GM19372 (cell line): ENCODE results near the gene NFX1.

Experiments
- ATAC-seq: cut with Tn5 transposase; IDR thresholded peaks from one replicate; pipeline ENCODE4 v1.9.1; 2021; ENCODE audit warnings: mild to moderate bottlenecking, low read depth, moderate library complexity; ENCODE audit not compliant: unreplicated experiment

The NFX1 gene

DNA sequence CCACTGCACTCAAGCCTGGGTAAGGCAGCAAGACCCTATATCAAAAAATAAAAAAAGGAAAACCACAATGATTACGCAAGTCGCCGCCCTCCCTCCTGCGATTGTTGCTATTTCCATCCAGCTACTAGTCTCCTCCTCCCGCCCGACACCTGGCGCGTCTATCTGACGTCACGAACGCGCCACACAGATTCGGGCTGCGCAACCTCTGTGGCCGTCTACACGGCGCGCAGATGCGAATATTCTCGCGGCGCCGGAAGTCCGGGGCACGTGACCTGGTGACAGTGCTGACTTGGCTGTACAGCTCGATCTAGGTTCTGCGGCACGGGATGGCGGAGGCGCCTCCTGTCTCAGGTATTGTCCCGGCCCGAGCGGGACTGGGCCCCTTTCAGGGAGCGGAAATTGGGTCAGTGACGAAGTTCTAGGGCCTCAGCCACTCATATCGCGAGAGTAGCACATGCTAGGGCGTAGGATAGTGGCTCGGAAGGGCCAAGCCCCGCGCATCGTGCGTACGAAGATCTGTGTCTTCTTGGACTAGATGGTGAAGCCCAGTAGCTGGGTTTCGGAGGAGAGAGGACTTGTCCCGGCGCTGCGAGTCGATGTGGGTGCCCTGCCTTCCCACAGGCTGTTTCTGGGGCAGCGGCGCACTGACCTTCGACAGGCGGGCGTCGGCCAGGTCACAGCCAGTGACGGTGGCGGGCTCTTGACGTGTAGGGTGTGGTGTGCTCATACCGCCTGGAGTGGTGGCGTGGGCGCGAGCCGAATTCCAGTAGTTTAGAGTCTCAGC, at the start of gene NFX1:
TSS of gene NFX1 (plus strand) at position 270 of the 784 bp plus-strand sequence. CDS start at position 327, 57 bp downstream.
- ATAC-seq = peak; percentile 85

DNA sequence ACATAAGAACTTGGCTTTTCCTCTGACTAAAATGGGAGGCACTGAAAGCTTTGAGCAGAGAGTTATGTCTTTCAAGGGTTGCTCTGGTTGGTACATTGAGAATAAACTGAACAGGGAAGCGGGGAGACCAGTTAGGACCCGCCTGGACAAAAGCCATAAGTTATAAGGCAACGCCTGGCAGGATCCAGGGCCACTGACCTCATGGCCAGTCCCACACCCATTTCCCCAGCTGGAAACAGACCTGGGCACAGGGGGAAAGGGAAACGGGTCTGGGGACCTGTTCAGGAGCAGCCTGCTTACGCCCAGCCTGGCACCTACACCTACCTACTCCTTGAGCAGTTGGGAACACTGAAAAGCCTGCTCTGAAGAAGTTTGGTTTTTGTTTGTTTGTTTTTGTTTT, 49.0 kb upstream of the NFX1 start:
- ATAC-seq = no peak

DNA sequence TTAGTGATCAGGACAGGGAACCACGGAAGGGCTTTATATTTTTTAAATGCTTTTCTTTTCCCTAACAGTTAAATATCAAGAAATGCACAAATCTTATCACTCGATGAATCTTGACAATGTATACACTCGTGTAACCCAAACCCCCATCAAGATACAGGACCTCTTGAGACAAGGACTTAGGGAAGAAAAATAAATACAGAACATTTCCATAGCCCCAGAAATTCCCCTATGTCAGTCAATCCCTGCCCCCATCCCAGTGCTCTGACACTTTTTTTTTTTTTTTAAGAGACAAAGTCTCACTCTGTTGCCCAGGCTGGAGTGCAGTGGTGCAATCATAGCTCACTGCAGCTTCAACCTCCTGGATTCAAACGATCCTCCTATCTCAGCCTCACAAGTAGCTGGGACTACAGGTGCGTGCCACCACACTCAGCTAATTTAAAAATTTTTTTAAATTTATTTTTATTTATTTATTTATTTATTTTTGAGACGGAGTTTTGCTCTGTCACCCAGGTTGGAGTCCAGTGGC, 47.6 kb upstream of the NFX1 start:
- ATAC-seq = no peak

DNA sequence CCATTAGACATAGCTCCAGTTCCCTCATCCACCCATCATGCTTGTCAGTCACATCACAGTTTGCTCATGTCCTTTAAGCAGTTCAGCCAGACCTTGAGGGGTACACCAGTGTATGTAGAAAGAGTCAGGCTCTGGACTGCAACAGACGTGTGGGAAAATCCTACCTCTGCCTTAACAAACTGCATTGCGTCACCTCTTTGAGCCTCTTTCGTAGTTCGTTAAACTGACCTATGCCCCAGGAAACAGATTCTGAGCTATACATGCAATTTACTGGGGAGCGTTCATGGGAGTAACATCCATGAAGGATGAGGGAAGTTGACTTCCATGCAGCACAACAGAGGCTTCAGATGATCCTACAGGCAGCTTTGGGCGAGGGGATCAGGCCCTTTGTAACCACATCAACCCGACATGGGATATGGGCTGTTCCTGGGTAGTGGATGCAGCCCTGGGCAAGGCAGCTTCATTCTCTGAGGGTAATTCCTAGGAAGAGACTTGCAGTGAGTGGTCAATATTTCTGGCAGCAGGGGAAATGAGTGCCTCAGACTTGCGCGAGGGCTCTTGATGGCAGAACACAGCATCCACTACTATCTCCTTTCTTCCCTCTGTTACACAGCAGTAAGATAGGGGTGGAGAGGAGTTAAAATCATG, 46.1 kb upstream of the NFX1 start:
- ATAC-seq = no peak

DNA sequence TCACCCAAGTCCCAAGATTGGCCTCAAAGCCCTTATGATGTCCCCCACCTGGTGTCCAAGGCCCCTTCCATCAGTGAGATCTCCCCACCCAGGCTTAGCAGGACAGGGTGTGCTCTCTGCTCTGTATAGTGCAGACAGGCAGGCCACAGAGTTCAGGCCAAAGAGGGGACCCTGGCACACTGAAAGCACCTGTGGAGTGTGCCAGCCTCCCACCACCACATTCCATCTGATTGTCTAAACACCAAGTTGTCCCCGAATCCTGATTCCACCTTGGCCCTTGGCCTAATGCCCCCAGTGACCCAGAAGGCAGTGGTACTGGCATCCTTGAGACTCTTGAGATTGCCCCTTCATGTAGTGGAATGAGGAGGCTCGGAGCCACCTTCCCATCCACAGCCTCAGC, 45.0 kb upstream of the NFX1 start:
- ATAC-seq = no peak

DNA sequence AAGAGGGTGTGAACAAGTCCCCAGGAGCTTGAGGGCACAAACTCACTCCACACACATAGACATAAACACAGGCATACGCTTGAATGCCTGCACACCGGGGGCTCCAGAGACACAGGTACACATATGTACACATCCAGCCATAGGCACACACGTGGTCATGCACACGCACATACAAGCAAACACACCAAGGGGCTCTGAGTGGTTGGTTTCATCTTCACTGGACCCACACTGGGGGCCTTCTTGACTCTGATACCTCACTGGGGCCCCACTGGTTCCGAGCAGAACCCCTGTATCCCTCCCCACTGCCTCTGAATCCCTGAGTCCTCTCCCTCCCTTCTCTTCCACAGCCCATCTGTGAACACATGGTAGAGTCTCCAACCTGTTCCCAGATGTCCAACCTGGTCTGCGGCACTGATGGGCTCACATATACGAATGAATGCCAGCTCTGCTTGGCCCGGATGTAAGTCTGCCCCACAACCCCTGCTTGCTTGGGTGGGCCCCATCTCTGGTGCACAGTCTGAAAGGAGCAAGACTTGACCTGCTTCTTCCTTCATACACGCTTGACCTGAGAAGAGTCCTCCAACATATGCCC, 44.0 kb upstream of the NFX1 start:
- no peak for ATAC-seq

DNA sequence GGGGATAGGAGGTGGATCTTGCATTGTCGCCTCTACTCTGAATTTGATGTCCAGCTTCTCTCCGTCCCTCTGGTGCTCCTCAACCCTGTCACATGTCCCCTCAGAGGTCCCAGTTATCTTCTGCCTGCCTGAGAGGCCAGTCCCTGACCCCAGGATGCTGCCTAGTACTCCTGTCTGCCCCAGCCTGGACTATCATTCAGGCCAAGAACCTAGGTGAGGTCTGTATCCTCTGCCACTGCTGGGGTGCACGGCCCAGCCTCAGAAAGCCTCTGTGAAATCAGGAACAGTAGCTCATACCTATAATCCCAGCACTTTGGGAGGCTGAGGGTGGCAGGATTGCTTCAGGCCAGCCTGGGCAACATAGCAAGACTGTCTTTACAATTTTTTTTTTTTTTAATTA, 41.7 kb upstream of the NFX1 start:
- no peak for ATAC-seq

DNA sequence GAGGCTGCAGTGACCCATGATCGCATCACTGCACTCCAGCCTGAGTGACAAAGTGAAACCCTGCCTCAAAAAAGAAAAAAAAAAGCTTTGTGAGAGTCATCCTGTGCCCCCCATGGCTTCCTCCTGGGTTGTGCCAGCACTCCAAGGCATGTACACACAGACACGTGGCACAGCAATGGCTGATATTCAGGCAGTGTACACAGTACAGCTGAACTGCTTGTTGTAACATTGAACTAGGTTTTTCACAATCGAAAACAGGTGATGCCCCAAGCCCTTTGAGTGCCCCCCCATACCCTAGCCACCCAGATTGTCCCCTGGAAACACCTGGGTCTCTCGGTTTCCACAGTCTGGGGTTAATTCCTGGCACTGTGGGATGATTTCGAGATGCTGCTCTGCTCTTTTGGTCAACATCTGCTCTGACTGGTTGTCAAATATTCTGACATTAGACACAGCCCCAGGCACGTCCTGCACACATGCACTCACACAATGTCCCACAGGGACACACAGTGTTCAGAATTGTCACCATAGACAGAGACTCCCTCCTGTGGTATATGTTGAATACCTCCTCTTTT, 41.1 kb upstream of the NFX1 start:
- ATAC-seq = peak; percentile 46

DNA sequence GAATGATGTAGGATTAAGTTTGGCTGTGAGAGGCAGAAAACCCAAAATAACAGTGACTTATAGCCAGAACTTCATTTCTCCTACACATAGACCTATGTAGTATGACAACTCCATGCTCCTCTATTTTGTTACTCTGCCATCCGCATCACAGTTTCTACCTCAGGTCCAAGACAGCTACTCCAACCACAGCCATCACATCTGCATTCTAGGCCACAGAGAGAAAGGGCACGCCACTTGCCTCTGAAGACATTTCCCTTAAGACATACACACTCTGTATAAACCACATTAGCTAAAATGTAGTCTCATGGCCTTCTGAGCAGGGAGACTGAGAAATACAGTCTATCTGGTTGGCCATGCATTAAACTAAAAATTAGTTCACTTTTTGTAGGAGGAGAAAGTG, 40.3 kb upstream of the NFX1 start:
- ATAC-seq = no peak

DNA sequence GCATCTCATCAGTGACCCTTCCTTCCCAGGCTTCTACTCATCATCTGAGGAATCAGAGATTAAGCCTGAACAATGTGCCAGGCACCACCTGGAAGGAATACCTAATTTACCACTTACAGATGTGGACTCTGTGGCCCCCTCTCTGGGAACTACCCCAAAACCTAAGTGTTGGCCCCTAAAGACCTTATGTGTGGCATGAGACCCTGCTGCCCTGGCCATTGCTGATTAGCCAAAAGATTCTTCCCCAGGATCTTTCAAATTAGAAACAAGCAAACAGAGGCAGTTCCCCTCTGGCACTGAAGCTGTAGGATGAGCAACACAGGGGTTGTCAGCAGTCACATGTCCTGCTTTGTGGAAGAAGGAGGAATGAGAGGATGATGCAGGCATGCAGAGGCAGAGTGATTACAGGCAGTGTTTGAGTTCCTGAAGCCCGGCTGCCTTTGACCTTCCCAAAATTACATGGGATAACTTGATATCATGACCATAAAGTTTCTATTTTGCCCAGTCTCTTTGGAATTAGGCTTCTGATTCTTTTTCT, 39.8 kb upstream of the NFX1 start:
- ATAC-seq = no peak

DNA sequence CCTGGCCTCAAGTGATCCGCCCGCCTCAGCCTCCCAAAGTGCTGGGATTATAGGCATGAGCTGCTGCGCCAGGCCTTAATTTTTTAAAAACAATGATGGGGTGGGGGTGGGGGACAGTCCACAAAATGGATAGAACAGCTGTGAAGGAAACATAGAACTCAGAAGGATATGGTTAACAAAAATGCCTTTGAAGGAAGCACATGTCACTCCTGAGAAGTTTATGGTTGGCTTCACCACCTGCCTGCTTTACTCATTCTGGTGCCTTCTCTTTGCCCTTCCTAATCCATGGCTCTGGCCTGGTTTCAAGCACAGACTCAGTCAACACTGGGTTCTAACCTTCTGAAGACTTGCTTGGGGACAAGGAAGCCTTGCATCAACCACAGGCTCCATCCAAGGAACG, 36.1 kb upstream of the NFX1 start:
- ATAC-seq = no peak

DNA sequence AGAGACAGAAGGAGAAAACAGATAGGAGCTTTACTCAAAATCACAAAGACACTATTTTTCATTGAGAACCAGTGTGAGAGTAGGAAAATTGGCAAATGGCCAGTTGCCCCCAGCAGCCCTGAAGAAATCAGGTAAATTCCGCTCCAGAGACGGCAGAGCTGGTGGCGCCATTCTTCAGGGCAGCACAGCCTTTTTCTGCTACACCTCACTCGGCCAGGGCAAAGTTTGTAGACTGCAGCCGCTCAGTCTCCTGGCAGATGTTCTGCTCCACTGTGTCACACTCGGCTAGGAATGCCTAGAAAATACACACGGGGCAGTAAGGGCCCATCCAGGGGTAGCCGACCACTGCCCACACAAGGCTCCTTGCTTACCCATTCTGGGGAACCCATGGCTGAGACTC, 35.3 kb upstream of the NFX1 start:
- ATAC-seq = no peak

DNA sequence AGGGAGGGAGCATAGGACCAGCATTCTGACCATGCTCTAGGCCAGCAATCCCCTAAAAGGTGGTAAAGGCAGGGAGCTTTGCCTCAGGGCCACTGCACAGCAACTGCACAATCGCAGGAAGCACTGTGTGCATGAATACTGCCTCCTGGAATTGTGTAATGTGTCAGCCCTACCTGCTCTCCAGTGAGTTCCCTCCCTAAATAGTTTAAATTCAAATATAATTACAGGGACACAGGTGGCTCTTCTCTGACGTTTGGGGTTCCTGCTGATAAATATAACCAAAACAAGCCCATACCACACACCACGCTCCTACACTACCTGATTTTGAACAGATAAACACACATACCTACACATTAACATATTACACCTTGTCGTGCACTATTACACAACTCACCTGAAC, 34.8 kb upstream of the NFX1 start:
- no peak for ATAC-seq

DNA sequence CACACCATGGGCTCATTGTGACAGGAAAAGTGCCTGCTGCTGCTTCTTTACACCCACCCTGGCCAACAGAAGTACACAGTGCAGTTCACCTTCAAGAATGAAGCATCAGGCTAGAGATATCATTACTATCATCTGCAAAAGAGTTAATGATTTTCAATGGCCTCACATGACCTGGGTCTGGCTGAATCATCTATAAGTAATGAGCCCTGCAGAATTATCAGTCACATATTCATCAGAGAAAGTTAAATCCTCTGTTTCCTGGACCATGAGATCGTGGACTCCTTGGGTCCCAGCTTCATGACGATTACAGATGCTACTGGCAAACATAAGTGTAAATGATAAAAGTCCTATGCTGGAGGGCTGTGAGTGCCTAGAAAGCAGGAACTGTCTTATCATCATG, 34.1 kb upstream of the NFX1 start:
- no peak for ATAC-seq

DNA sequence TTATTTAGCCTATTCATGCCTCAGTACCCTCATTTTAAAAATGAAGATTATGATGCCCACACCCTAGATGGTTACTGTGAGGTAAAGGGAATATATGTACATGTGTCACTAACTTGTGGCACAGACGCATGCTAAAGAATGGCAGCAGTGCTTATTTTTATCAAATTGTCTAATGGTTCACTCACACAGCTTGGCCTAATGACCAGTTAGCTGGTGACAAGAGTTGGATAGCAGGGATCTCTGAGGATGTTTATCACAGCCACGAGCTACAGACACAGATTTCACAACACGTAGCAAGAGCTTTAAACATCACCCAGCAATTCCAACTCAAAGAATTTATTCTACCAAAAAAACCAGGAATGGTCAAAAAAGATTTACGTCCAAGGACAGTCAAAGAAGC, 33.0 kb upstream of the NFX1 start:
- no peak for ATAC-seq

DNA sequence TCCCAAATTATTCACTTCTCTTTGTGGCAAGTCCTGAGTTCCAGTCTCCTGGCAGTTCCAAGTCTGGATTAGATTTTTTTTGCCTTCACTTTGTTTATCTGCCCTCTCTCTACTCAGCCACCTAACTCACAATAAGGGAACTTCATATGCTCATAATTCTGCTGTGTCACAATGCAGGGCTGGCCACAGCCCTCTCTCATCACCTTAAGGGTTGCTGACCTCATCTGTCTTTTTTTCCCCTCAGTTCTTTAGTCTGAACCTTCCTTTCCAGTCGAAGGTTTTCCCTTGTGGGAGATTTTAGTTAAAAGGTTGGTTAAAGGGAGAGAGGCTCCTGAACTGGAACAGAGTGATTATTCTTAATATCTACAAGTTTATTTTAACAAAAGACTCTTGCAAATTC, 29.9 kb upstream of the NFX1 start:
- no peak for ATAC-seq

DNA sequence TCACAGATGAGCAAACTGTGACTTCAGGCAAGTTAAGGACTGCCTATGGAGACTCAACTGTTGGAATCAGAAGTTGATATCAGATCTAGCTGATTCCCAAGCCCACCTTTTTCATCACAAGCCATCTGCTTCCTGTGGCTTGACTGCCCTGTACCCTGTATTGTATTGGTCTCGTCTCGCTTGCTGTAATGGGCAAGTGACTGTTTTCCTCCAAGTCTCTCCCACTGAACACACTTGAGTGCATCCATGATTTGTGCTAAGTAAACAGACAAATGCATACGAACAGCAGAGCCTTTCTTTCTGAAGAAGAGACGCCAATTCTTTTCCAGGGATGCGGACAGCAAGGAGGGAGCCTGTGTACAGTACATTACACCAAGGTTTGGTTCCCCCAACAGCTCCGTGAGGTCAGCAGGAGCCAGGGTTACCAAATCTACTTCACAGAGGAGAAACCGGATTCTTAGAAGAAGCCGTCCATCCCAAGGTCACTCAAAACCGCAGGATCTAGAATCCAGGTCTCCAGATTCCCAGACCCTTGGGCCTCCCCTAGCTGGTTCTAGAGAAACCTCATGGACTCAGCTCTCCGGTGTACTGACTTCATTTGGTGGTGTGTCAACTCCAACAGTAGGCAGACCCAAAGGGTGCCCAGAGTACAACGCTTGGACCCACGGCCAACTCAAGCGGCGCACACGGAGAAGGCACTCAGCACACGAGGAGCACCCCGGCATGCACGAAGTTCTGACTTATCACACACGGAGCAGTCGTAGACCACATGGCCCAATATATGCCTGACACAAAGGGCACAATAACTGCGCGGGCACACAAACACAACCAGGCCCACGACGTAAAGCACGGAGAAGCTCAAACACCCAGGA, 26.9 kb upstream of the NFX1 start:
- peak; percentile 5 for ATAC-seq

DNA sequence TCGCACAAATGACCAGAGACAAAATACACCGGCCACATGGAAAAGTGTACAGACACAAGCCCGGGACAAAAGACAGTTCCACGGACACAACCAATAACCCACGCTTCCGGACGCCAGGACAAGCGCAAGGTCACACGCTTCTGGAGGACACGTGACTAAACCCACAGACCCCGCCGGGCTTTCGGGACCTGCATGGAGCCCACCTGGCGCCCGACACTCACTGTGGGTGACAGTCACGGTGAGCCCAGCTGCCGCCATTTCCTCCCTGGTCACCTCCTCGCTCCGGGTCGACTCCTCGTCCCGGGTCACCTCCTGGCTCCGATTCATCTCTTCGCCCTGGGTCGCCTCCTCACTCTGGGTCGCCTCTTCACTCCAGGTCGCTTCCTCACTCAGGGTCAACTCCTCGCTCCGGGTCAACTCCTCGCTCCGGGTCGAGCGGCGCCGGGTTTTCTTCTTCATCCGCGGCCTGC, 26.3 kb upstream of the NFX1 start:
- ATAC-seq = peak; percentile 22

DNA sequence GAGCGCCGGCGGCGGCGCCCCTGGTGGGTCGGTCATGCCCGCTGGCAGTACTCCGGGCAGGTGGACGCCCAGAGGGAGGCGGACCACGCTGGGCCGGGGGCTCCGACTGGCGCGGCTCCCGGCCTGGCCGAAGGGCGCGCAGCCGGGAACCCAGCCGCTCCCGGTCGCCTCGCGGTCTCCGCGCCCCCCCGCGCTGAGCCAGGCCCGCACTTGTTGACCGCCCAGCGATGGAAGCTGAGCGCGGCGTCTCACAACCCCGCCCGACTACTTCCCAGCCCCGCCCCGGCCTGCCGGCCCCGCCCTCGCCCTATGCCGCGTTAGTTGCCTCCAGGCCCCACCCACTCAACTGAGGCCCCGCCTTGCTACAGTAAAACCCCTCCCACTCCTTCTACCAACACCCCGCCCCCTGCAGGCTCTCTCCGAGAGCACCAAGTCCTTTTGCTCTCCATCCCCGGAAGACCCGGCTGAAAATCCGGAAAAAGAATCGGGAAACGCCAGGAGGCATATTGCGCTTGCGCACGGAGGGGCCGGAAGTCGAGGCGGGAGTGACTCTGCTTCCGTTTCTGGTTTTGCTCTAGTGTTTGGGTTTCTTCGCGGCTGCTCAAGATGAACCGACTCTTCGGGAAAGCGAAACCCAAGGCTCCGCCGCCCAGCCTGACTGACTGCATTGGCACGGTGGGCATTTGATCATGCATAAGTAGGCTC, 25.7 kb upstream of the NFX1 start, which contains the start of the genes BAG1 and CHMP5:
TSS of gene BAG1 (minus strand) at position 236 of the 705 bp plus-strand sequence.
TSS of gene CHMP5 (plus strand) at position 577 of the 705 bp plus-strand sequence. CDS start at position 607, 30 bp downstream.
- ATAC-seq = peak; percentile 78
